Measurements from ENCODE around the gene PDZK1IP1. TPM values are rescaled to one million over a fixed set of nuclear protein-coding genes. Genes with fewer than 3 reads are reported as not detected.

The PDZK1IP1 gene
- total RNA-seq, 1 donor from 2014 or later: not detected

GRCh38 chr1:47187231-47187925 is 2.5 kb downstream of the PDZK1IP1 start:
- DNase-seq (ENCODE audit: extremely low spot score, unreplicated experiment): peak; percentile 53
- H3K4me1 Mint-ChIP-seq (ENCODE audit: unreplicated experiment): no peaks in the 10 kb centered on the region
- H3K27me3 Mint-ChIP-seq: peaks cover 11% of the 10 kb centered on the region
- no peak overlapping the region for H3K4me3 Mint-ChIP-seq
- TF ChIP-seq CTCF (conservative IDR thresholded peaks at IDR 0.05): no peak
- no peaks in the 10 kb centered on the region for H3K9me3 Mint-ChIP-seq
- H3K36me3 Mint-ChIP-seq: no peaks in the 10 kb centered on the region
- no peak overlapping the region for H3K27ac Mint-ChIP-seq

GRCh38 chr1:47186267-47187185 is 3.3 kb downstream of the PDZK1IP1 start:
- no peak for TF ChIP-seq CTCF (conservative IDR thresholded peaks at IDR 0.05)
- Mint-ChIP-seq H3K9me3 (no peaks in the 10 kb centered on the region), H3K4me1 (ENCODE audit: unreplicated experiment) (no peaks in the 10 kb centered on the region), H3K27me3 (peaks cover 19% of the 10 kb centered on the region), H3K4me3 (no peak overlapping the region), H3K36me3 (no peaks in the 10 kb centered on the region), H3K27ac (no peak overlapping the region)
- peak; percentile 51 for DNase-seq (ENCODE audit: extremely low spot score, unreplicated experiment)

GRCh38 chr1:47184822-47185677 is 4.8 kb downstream of the PDZK1IP1 start:
- Mint-ChIP-seq H3K36me3 (no peaks in the 10 kb centered on the region), H3K4me3 (no peak overlapping the region), H3K4me1 (ENCODE audit: unreplicated experiment) (no peaks in the 10 kb centered on the region), H3K27me3 (peaks cover 27% of the 10 kb centered on the region), H3K9me3 (no peaks in the 10 kb centered on the region), H3K27ac (no peak overlapping the region)
- DNase-seq (ENCODE audit: extremely low spot score, unreplicated experiment): peak; percentile 55
- no peak for TF ChIP-seq CTCF (conservative IDR thresholded peaks at IDR 0.05)

GRCh38 chr1:47184090-47184821 is 5.6 kb downstream of the PDZK1IP1 start:
- DNase-seq (ENCODE audit: extremely low spot score, unreplicated experiment): no peak
- no peak overlapping the region for H3K27ac Mint-ChIP-seq

More at GRCh38 chr1:47184090-47184821, 5.6 kb downstream of the PDZK1IP1 start:
- no peaks in the 10 kb centered on the region for H3K36me3 Mint-ChIP-seq
- no peak for TF ChIP-seq CTCF (conservative IDR thresholded peaks at IDR 0.05)
- peaks cover 5% of the 10 kb centered on the region for H3K4me1 Mint-ChIP-seq (ENCODE audit: unreplicated experiment)
- H3K27me3 Mint-ChIP-seq: peaks cover 32% of the 10 kb centered on the region
- no peak overlapping the region for H3K4me3 Mint-ChIP-seq
- H3K9me3 Mint-ChIP-seq: no peaks in the 10 kb centered on the region
